GM03348 (cell line): Measurements from ENCODE around the gene RHBDL3.

Source experiments
- DNase-seq: peaks from one replicate; pipeline ENCODE4 v3.0.0; 2012; ENCODE audit warnings: low spot score

The RHBDL3 gene

DNA sequence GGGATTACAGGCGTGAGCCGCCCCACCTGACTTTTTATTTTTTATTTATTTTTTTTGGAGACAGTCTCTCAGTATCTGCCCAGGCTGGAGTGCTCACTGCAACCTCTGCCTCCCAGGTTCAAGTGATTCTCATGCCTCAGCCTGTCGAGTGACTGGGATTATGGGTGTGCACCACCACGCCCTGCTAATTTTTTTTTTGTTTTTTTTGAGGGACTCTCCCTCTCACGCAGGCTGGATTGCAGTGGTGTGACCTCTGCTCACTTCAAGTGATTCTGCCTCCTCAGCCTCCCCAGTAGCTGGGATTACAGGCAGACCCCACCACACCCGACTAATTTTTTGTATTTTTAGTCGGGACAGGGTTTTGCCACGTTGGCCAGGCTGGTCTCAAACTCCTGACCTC lies 92.0 kb downstream of the RHBDL3 start:
- no peak for DNase-seq

DNA sequence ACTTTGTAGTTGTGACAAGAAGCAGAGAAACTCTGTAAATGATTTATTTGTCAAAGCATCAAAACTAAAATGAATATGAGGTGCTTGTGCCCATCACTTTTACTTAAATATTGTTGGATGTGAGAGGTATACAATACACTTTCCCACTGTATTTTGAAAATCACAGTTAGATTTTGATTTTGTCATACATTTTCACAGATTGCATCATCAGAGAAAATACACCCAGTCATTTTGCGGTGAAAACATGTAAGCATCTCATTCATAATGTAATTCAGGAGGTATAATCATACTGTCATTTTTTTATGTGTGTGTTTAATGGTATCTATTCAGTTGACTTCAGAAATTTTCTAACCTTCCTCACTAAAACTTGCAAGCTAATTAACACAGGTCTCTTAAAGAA lies 95.6 kb downstream of the RHBDL3 start:
- DNase-seq = no peak

- no peak for DNase-seq
Measured at GRCh38 chr17:32370426-32370825, 104.8 kb downstream of the RHBDL3 start.
